ENCODE results near the gene STX12.

Gene STX12

GRCh38 chr1:27864264-27864895, 91.4 kb downstream of the STX12 start:
- no peak overlapping the region for H3K27ac ChIP-seq (ENCODE audit: extremely low read depth, low read depth, low read length)
- ChIA-PET CTCF (interaction anchor here (0.6 to 1.4 kb wide), 2 partner anchors 99 to 116 kb away, joined by 3 read pairs; no protein-coding TSS in a partner anchor), POLR2A (interaction anchor here (0.7 kb wide), 1 partner anchor 73 kb away, joined by 3 read pairs; no protein-coding TSS in a partner anchor)
- H3K4me1 ChIP-seq (ENCODE audit: control insufficient read depth, insufficient read depth, low read length): no peaks in the 10 kb centered on the region
- H3K36me3 ChIP-seq (ENCODE audit: control insufficient read depth in 2 of 2, insufficient read depth in 1 of 2, low read length in 2 of 2): no peaks in the 10 kb centered on the region
- H3K4me3 ChIP-seq (ENCODE audit: low read depth, low read length): no peak overlapping the region
- no peaks in the 10 kb centered on the region for H3K9me3 ChIP-seq (ENCODE audit: control insufficient read depth, insufficient read depth, low read depth, low read length)
- TF ChIP-seq ZNF148 (tag by site-specific recombination; IDR thresholded peaks at IDR 0.05; ENCODE audit: borderline replicate concordance) (no peak), ZBTB8A (tag by site-specific recombination; IDR thresholded peaks at IDR 0.05) (no peak), ZNF747 (tag by site-specific recombination; IDR thresholded peaks at IDR 0.05) (no peak), ZNF664 (tag by site-specific recombination; IDR thresholded peaks at IDR 0.05) (no peak), ZSCAN23 (tag by site-specific recombination; IDR thresholded peaks at IDR 0.05) (no peak), ATF2 (tag by site-specific recombination; IDR thresholded peaks at IDR 0.05; ENCODE audit: low read depth) (no peak), ZNF18 (tag by site-specific recombination; IDR thresholded peaks at IDR 0.05) (no peak), PRDM2 (tag by site-specific recombination; IDR thresholded peaks at IDR 0.05; ENCODE audit: borderline replicate concordance) (no peak), BCL11A (tag by site-specific recombination; IDR thresholded peaks at IDR 0.05; ENCODE audit: low read depth) (no peak), ZNF112 (tag by site-specific recombination; IDR thresholded peaks at IDR 0.05) (no peak), ZNF707 (tag by site-specific recombination; IDR thresholded peaks at IDR 0.05) (no peak), ZFP69B (tag by site-specific recombination; IDR thresholded peaks at IDR 0.05) (no peak), ZNF626 (tag by site-specific recombination; IDR thresholded peaks at IDR 0.05) (no peak), EGR2 (tag by site-specific recombination; IDR thresholded peaks at IDR 0.05; ENCODE audit: low read depth) (no peak)

Data from HEK293 (cell line).